ENCODE results near the gene GNAI1.

GNAI1 gene

GRCh38 chr7:80224415-80224814 lies 89.8 kb downstream of the GNAI1 start:
- H3K9me2 ChIP-seq (replicated peaks; ENCODE audit: control insufficient read depth, low read length) = no peaks in the 10 kb centered on the region
- H3F3A ChIP-seq (ENCODE audit: control insufficient read depth, insufficient read depth) = no peaks in the 10 kb centered on the region
- H3K9me3 ChIP-seq (ENCODE audit: control insufficient read depth, insufficient read depth, low read length) = no peaks in the 10 kb centered on the region
- H3K4me3 ChIP-seq (ENCODE audit: low read length) = no peak overlapping the region
- H3K36me3 ChIP-seq (ENCODE audit: control insufficient read depth, low read length) = no peaks in the 10 kb centered on the region
- H3K27ac ChIP-seq (ENCODE audit: low read depth, low read length) = no peak overlapping the region
- H3K4me1 ChIP-seq (ENCODE audit: control insufficient read depth, low read length) = no peaks in the 10 kb centered on the region
- no peak overlapping the region for H3K4me2 ChIP-seq (ENCODE audit: low read length)
- no peaks in the 10 kb centered on the region for H3K27me3 ChIP-seq (ENCODE audit: control insufficient read depth, low read length)
- no peak for TF ChIP-seq EZH2phosphoT487 (IDR thresholded peaks at IDR 0.05; ENCODE audit: borderline replicate concordance, low read length)
- no peak for TF ChIP-seq CTCF (IDR thresholded peaks at IDR 0.05; ENCODE audit: low read depth, low read length, poor library complexity, severe bottlenecking)
- H3K79me2 ChIP-seq (ENCODE audit: control insufficient read depth, low read length) = no peaks in the 10 kb centered on the region
- H4K20me1 ChIP-seq (ENCODE audit: control insufficient read depth, insufficient read depth, low read depth, low read length) = no peaks in the 10 kb centered on the region

DNA sequence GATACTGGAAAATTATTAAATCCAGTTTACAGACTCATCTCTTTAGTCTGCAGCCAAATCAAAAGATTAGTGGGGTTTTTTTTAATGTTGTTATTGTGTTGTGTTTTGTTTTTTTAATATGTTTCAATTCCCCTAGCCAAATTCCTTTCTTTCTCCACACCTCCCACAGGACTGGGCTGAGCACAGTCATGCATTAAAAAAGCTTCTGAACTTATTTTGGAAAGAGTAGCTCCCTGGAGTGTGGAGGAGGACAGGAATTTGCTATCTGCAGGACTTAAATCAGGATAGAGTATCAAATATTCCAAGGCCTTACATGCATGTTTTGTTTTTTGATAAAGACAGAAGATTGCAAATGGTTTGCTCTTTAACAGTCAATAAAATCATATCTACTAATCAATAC lies 90.7 kb downstream of the GNAI1 start:
- Histone ChIP-seq H3K4me3 (ENCODE audit: low read length) (no peak overlapping the region), H4K20me1 (ENCODE audit: control insufficient read depth, insufficient read depth, low read depth, low read length) (no peaks in the 10 kb centered on the region), H3K36me3 (ENCODE audit: control insufficient read depth, low read length) (no peaks in the 10 kb centered on the region), H3F3A (ENCODE audit: control insufficient read depth, insufficient read depth) (no peaks in the 10 kb centered on the region), H3K27ac (ENCODE audit: low read depth, low read length) (no peak overlapping the region), H3K4me1 (ENCODE audit: control insufficient read depth, low read length) (no peaks in the 10 kb centered on the region), H3K4me2 (ENCODE audit: low read length) (no peak overlapping the region), H3K9me3 (ENCODE audit: control insufficient read depth, insufficient read depth, low read length) (no peaks in the 10 kb centered on the region), H3K79me2 (ENCODE audit: control insufficient read depth, low read length) (no peaks in the 10 kb centered on the region), H3K9me2 (replicated peaks; ENCODE audit: control insufficient read depth, low read length) (no peaks in the 10 kb centered on the region), H3K27me3 (ENCODE audit: control insufficient read depth, low read length) (no peaks in the 10 kb centered on the region)
- TF ChIP-seq EZH2phosphoT487 (IDR thresholded peaks at IDR 0.05; ENCODE audit: borderline replicate concordance, low read length) (no peak), CTCF (IDR thresholded peaks at IDR 0.05; ENCODE audit: low read depth, low read length, poor library complexity, severe bottlenecking) (no peak)

DNA sequence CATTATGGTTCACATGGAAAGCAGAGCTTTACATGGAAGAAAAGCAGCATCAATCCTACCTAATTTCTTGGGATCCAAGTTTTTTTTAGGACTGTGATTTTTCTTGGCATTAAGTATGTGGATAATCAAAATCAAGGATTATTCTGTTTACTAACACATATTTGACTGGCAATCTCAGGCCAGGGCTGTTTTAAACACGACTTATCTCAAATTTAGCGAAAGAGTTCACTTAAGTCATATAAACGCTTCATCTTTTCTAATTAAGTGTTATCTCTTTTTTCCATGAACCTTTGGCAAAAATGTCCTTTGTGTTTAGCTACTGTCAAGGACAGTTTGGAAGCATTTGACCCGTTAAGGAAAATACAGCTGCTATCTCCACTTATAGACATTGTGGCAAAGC lies 92.0 kb downstream of the GNAI1 start:
- Histone ChIP-seq H3K4me2 (ENCODE audit: low read length) (no peak overlapping the region), H3K4me1 (ENCODE audit: control insufficient read depth, low read length) (no peaks in the 10 kb centered on the region), H3K27me3 (ENCODE audit: control insufficient read depth, low read length) (no peaks in the 10 kb centered on the region), H3K79me2 (ENCODE audit: control insufficient read depth, low read length) (no peaks in the 10 kb centered on the region), H3K27ac (ENCODE audit: low read depth, low read length) (no peak overlapping the region), H3F3A (ENCODE audit: control insufficient read depth, insufficient read depth) (no peaks in the 10 kb centered on the region), H3K4me3 (ENCODE audit: low read length) (no peak overlapping the region), H3K9me2 (replicated peaks; ENCODE audit: control insufficient read depth, low read length) (no peaks in the 10 kb centered on the region), H3K36me3 (ENCODE audit: control insufficient read depth, low read length) (no peaks in the 10 kb centered on the region), H4K20me1 (ENCODE audit: control insufficient read depth, insufficient read depth, low read depth, low read length) (no peaks in the 10 kb centered on the region), H3K9me3 (ENCODE audit: control insufficient read depth, insufficient read depth, low read length) (no peaks in the 10 kb centered on the region)
- no peak for TF ChIP-seq CTCF (IDR thresholded peaks at IDR 0.05; ENCODE audit: low read depth, low read length, poor library complexity, severe bottlenecking)
- no peak for TF ChIP-seq EZH2phosphoT487 (IDR thresholded peaks at IDR 0.05; ENCODE audit: borderline replicate concordance, low read length)

- TF ChIP-seq CTCF (IDR thresholded peaks at IDR 0.05; ENCODE audit: low read depth, low read length, poor library complexity, severe bottlenecking) (no peak), EZH2phosphoT487 (IDR thresholded peaks at IDR 0.05; ENCODE audit: borderline replicate concordance, low read length) (no peak)
- H3K4me1 ChIP-seq (ENCODE audit: control insufficient read depth, low read length) = no peaks in the 10 kb centered on the region
- no peaks in the 10 kb centered on the region for H3K9me2 ChIP-seq (replicated peaks; ENCODE audit: control insufficient read depth, low read length)
- no peak overlapping the region for H3K4me2 ChIP-seq (ENCODE audit: low read length)
- H3K36me3 ChIP-seq (ENCODE audit: control insufficient read depth, low read length) = no peaks in the 10 kb centered on the region
- no peak overlapping the region for H3K27ac ChIP-seq (ENCODE audit: low read depth, low read length)
- no peaks in the 10 kb centered on the region for H3K79me2 ChIP-seq (ENCODE audit: control insufficient read depth, low read length)
- no peaks in the 10 kb centered on the region for H3F3A ChIP-seq (ENCODE audit: control insufficient read depth, insufficient read depth)
- H3K27me3 ChIP-seq (ENCODE audit: control insufficient read depth, low read length) = no peaks in the 10 kb centered on the region
- H3K4me3 ChIP-seq (ENCODE audit: low read length) = no peak overlapping the region
- no peaks in the 10 kb centered on the region for H3K9me3 ChIP-seq (ENCODE audit: control insufficient read depth, insufficient read depth, low read length)
- H4K20me1 ChIP-seq (ENCODE audit: control insufficient read depth, insufficient read depth, low read depth, low read length) = no peaks in the 10 kb centered on the region
These were observed 95.7 kb downstream of the GNAI1 start for GRCh38 chr7:80230327-80230726.
